Keratinocyte (primary cell): ENCODE data around the gene PRKCZ. TPM values are rescaled to one million over a fixed set of nuclear protein-coding genes. Genes with fewer than 3 reads are reported as not detected.

Experiments
- DNase-seq: peaks from one replicate; pipeline ENCODE4 v3.0.0-alpha.2; 2011; ENCODE audit warnings: low read depth, missing footprints, low spot score
- FAIRE-seq: peaks from 2 replicates; lab custom pipeline; 2011; peaks lifted over from hg19 to GRCh38; lab: Jason Lieb, UNC
- H2AFZ ChIP-seq: 2 replicates; pipeline ENCODE4 v1.6.0; 2012; ENCODE audit warnings: low read length, control low read depth, inconsistent platforms; ENCODE audit not compliant: control insufficient read depth
- H3K27ac ChIP-seq: 2 replicates; pipeline ENCODE4 v1.5.1; 2011; ENCODE audit warnings: low read length; ENCODE audit not compliant: control insufficient read depth, insufficient read depth
- H3K27me3 ChIP-seq: 3 replicates; pipeline ENCODE4 v1.6.0; 2011; ENCODE audit warnings: low read length; ENCODE audit not compliant: control insufficient read depth, insufficient read depth; ENCODE audit errors: extremely low read depth
- H3K36me3 ChIP-seq, 2 experiments: 2 replicates in 1 of 2; 3 replicates in 1 of 2; pipeline ENCODE4 v1.5.1; 2011; ENCODE audit warnings: low read length in 2 of 2, mild to moderate bottlenecking in 1 of 2; ENCODE audit not compliant: control insufficient read depth in 2 of 2, insufficient read depth in 2 of 2; ENCODE audit errors: extremely low read depth in 1 of 2
- H3K4me1 ChIP-seq: 3 replicates; pipeline ENCODE4 v1.5.1; 2011; ENCODE audit warnings: low read length; ENCODE audit not compliant: control insufficient read depth, insufficient read depth; ENCODE audit errors: extremely low read depth
- H3K4me2 ChIP-seq: 3 replicates; pipeline ENCODE4 v1.6.0; 2011; ENCODE audit warnings: low read depth, low read length; ENCODE audit not compliant: control insufficient read depth, insufficient read depth; ENCODE audit errors: extremely low read depth
- H3K4me3 ChIP-seq, 3 experiments: fragments of 200-600 bp in 1 of 3; sonication (generic) in 1 of 3; 2 replicates in 2 of 3; 3 replicates in 1 of 3; pipeline ENCODE4 v1.5.1; 2011 to 2016; ENCODE audit warnings: low read length in 3 of 3, mild to moderate bottlenecking in 3 of 3, control low read depth in 2 of 3, inconsistent platforms in 1 of 3, low read depth in 1 of 3, mixed read lengths in 1 of 3, mixed run types in 1 of 3, moderate library complexity in 1 of 3; ENCODE audit not compliant: control insufficient read depth in 2 of 3, insufficient read depth in 2 of 3; ENCODE audit errors: extremely low read depth in 1 of 3
- H3K79me2 ChIP-seq: 2 replicates; pipeline ENCODE4 v1.6.0; 2012; ENCODE audit warnings: low read length; ENCODE audit not compliant: control insufficient read depth, insufficient read depth
- H3K9ac ChIP-seq: 3 replicates; pipeline ENCODE4 v1.6.0; 2011; ENCODE audit warnings: low read length; ENCODE audit not compliant: control insufficient read depth, insufficient read depth; ENCODE audit errors: extremely low read depth
- H3K9me1 ChIP-seq: 3 replicates; pipeline ENCODE4 v1.6.0; 2011; ENCODE audit warnings: low read length; ENCODE audit not compliant: control insufficient read depth, insufficient read depth; ENCODE audit errors: extremely low read depth
- H3K9me3 ChIP-seq: 2 replicates; pipeline ENCODE4 v1.5.1; 2012; ENCODE audit warnings: low read depth, low read length; ENCODE audit not compliant: control insufficient read depth
- H4K20me1 ChIP-seq: 3 replicates; pipeline ENCODE4 v1.6.0; 2011; ENCODE audit warnings: low read length; ENCODE audit not compliant: control insufficient read depth, insufficient read depth; ENCODE audit errors: extremely low read depth
- CTCF ChIP-seq, 3 experiments: IDR thresholded peaks in 1 of 3; conservative IDR thresholded peaks in 1 of 3; optimal IDR thresholded peaks in 1 of 3; 2 replicates in 2 of 3; 3 replicates in 1 of 3; pipeline versions ENCODE3 to v1.5.1; 2011; ENCODE audit warnings: low read length in 3 of 3, mild to moderate bottlenecking in 3 of 3, moderate library complexity in 2 of 3, control low read depth in 1 of 3, inconsistent platforms in 1 of 3; ENCODE audit not compliant: insufficient read depth in 2 of 3; ENCODE audit errors: extremely low read depth in 1 of 3
- EZH2 ChIP-seq: IDR thresholded peaks from one replicate; pipeline ENCODE4 v1.6.1; 2012; ENCODE audit warnings: inconsistent platforms, mild to moderate bottlenecking, low read length, moderate library complexity
- dilution Hi-C: fragments of 300-500 bp; cut with MboI; formaldehyde crosslinking; loops from one replicate; pipeline ENCODE4 v1.7.0; 2020; ENCODE audit warnings: low sequenced_read_pairs; ENCODE audit not compliant: extremely low pct_ligation_motif_present
- polyA plus RNA-seq, 5 experiments: library from polyadenylated mRNA; depleted of rRNA in 3 of 5; stranded (reverse) in 3 of 5; stranded (forward) in 1 of 5; unstranded in 1 of 5; fragments of >200 nt; gene quantifications; 1 replicate in 1 of 5; 2 replicates in 3 of 5; 3 replicates in 1 of 5; pipeline versions ENCODE4 v1.2.1 to v1.2.3, GENCODE V29; 2011 to 2012; ENCODE audit warnings: missing spikeins in 2 of 5, low read depth in 1 of 5, low replicate concordance in 1 of 5

Gene PRKCZ
- polyA plus RNA-seq, 1 donor (not counting 4 experiments of a cell fraction or from before 2014, with no cell fraction given): 36.3 TPM

DNA sequence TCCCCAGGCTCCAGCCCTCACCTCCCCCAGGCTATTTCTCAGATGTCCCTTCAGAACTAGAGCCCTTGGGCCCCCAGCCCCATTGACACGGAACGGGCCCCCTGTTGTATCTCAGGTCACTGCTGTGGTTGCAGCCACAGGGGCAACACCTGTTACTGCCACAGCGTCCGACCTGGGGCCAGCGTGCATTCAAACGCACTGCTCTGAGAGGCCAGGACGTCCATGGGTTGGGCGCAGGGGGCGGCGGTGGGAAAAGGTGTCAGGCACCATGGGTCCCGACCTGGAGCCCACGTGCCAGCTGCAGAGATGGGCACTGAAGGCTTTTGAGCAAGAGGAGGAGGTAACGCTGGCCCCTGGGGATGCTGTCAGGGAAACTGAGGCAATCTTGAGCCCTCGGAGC is 131.1 kb downstream of the PRKCZ start:
- Histone ChIP-seq H4K20me1 (no peaks in the 10 kb centered on the region), H3K36me3 (peaks cover 12 to 19% of the 10 kb centered on the region in 2 experiments), H3K4me1 (no peaks in the 10 kb centered on the region), H3K9me3 (no peaks in the 10 kb centered on the region), H3K27me3 (no peaks in the 10 kb centered on the region), H3K4me2 (no peak overlapping the region), H3K4me3 (no peak overlapping the region), H3K9ac (no peak overlapping the region), H3K79me2 (no peaks in the 10 kb centered on the region), H3K27ac (no peak overlapping the region), H2AFZ (no peak overlapping the region), H3K9me1 (no peaks in the 10 kb centered on the region)
- dilution Hi-C loops: no loop called here
- DNase-seq: no peak
- no peak for FAIRE-seq
- TF ChIP-seq CTCF (optimal IDR thresholded peaks at IDR 0.05 in 1 of 3, IDR thresholded peaks at IDR 0.05 in 1 of 3, conservative IDR thresholded peaks at IDR 0.05 in 1 of 3; ENCODE audit: extremely low read depth in 1 of 3, insufficient read depth in 2 of 3, low read length in 3 of 3) (no peak), EZH2 (no peak)

GRCh38 chr1:2181752-2182151 is 131.5 kb downstream of the PRKCZ start:
- TF ChIP-seq CTCF (optimal IDR thresholded peaks at IDR 0.05 in 1 of 3, IDR thresholded peaks at IDR 0.05 in 1 of 3, conservative IDR thresholded peaks at IDR 0.05 in 1 of 3; ENCODE audit: extremely low read depth in 1 of 3, insufficient read depth in 2 of 3, low read length in 3 of 3): no peak
- no peak for TF ChIP-seq EZH2
- H3K27me3 ChIP-seq: no peaks in the 10 kb centered on the region
- DNase-seq (no peak), FAIRE-seq (no peak)
- H3K4me1 ChIP-seq: no peaks in the 10 kb centered on the region
- H3K9ac ChIP-seq: no peak overlapping the region
- peaks cover 2% of the 10 kb centered on the region for H4K20me1 ChIP-seq
- no peak overlapping the region for H3K4me2 ChIP-seq
- no peaks in the 10 kb centered on the region for H3K9me3 ChIP-seq
- H3K4me3 ChIP-seq: no peak overlapping the region
- H3K27ac ChIP-seq: no peak overlapping the region
- peaks cover 12 to 18% of the 10 kb centered on the region in 2 experiments for H3K36me3 ChIP-seq
- no peaks in the 10 kb centered on the region for H3K79me2 ChIP-seq
- no peak overlapping the region for H2AFZ ChIP-seq
- no peaks in the 10 kb centered on the region for H3K9me1 ChIP-seq
- dilution Hi-C loops: no loop called here
